Upper lobe of right lung (tissue), 1 donor: ENCODE measurements around the gene HARS2. TPM values are rescaled to one million over a fixed set of nuclear protein-coding genes. Genes with fewer than 3 reads are reported as not detected.
"Not testable (repeated sequence)": the region's sequence is repeated elsewhere in the genome, so short reads cannot be mapped to it uniquely, and the experiment has no call there.

Experiments used
- ATAC-seq: fragments of 200-7000 bp; cut with Tn5 transposase; one replicate; pipeline ENCODE4 v1.9.1; 2020; ENCODE audit warnings: mild to moderate bottlenecking, moderate library complexity
- DNase-seq: peaks from one replicate; pipeline ENCODE4 v3.0.0-alpha.2; 2020
- H3K27ac ChIP-seq: fragments of 200-600 bp; one replicate; pipeline ENCODE4 v1.8.0; 2022
- H3K27me3 ChIP-seq: fragments of 200-600 bp; one replicate; pipeline ENCODE4 v1.8.0; 2022; ENCODE audit warnings: mild to moderate bottlenecking
- H3K36me3 ChIP-seq: fragments of 200-600 bp; one replicate; pipeline ENCODE4 v1.8.0; 2022
- H3K4me1 ChIP-seq: fragments of 200-600 bp; one replicate; pipeline ENCODE4 v1.8.0; 2022
- H3K4me3 ChIP-seq: fragments of 200-600 bp; one replicate; pipeline ENCODE4 v1.8.0; 2022; ENCODE audit warnings: mild to moderate bottlenecking
- H3K9me3 ChIP-seq: fragments of 200-600 bp; one replicate; pipeline ENCODE4 v1.8.0; 2022
- CTCF ChIP-seq: fragments of 200-600 bp; IDR thresholded peaks from one replicate; pipeline ENCODE4 v1.8.0; 2022; ENCODE audit warnings: antibody characterized with exemption
- intact Hi-C: fragments of 100-400 bp; cut with DNase I; formaldehyde crosslinking; loops from one replicate; pipeline ENCODE4 v1.11.0; 2022
- total RNA-seq: library from RNA; stranded (reverse); fragmentation: NEBNext Ultra II Directional; extraction: Animal tissue kit (Norgen Biotek cat#: 25700); gene quantifications from one replicate; pipeline ENCODE4 v1.2.1, GENCODE V29; 2021
- donor health status: DM: no; HTN: yes; CAD: no; lungs with severe emphysema.

The HARS2 gene
- total RNA-seq, 1 donor from 2014 or later: 23.1 TPM

- H3K36me3 ChIP-seq: peaks cover 14% of the 10 kb centered on the region
- no peak for TF ChIP-seq CTCF
- ATAC-seq: peak; percentile 96
- peak overlapping the region; percentile 74 for H3K4me3 ChIP-seq
- intact Hi-C loops: no loop called here
- peak; percentile 91 for DNase-seq
- no peaks in the 10 kb centered on the region for H3K27me3 ChIP-seq
- H3K27ac ChIP-seq: peak overlapping the region; percentile 89
- H3K4me1 ChIP-seq: peaks cover 11% of the 10 kb centered on the region
- no peaks in the 10 kb centered on the region for H3K9me3 ChIP-seq
Observed at GRCh38 chr5:140710899-140711552, 19.8 kb downstream of the HARS2 start.

- peak overlapping the region; percentile 74 for H3K4me3 ChIP-seq
- H3K27ac ChIP-seq: no peak overlapping the region
- H3K27me3 ChIP-seq: no peaks in the 10 kb centered on the region
- H3K36me3 ChIP-seq: peaks cover 6% of the 10 kb centered on the region
- H3K9me3 ChIP-seq: no peaks in the 10 kb centered on the region
- H3K4me1 ChIP-seq: peaks cover 11% of the 10 kb centered on the region
- no peak for TF ChIP-seq CTCF
- intact Hi-C loops: no loop called here
- DNase-seq (no peak), ATAC-seq (no peak)
Observed at GRCh38 chr5:140711794-140712193, 20.5 kb downstream of the HARS2 start.

- Histone ChIP-seq H3K4me3 (no peak overlapping the region), H3K36me3 (no peaks in the 10 kb centered on the region), H3K27me3 (no peaks in the 10 kb centered on the region), H3K4me1 (peaks cover 11% of the 10 kb centered on the region), H3K27ac (no peak overlapping the region), H3K9me3 (no peaks in the 10 kb centered on the region)
- intact Hi-C loops: no loop called here
- TF ChIP-seq CTCF: no peak
- ATAC-seq (no peak), DNase-seq (no peak)
Observed at GRCh38 chr5:140713562-140714094, 22.4 kb downstream of the HARS2 start.

- H3K9me3 ChIP-seq, DNase-seq, H3K36me3 ChIP-seq, ATAC-seq, H3K4me1 ChIP-seq, H3K4me3 ChIP-seq, H3K27me3 ChIP-seq, H3K27ac ChIP-seq, intact Hi-C loops: not testable (repeated sequence)
Observed at GRCh38 chr5:140716238-140716637, 25.0 kb downstream of the HARS2 start.

- intact Hi-C loops: no loop called here
- TF ChIP-seq CTCF: no peak
- Histone ChIP-seq H3K27ac (no peak overlapping the region), H3K27me3 (no peaks in the 10 kb centered on the region), H3K4me1 (no peaks in the 10 kb centered on the region), H3K36me3 (no peaks in the 10 kb centered on the region), H3K9me3 (no peaks in the 10 kb centered on the region), H3K4me3 (no peak overlapping the region)
- ATAC-seq (no peak), DNase-seq (no peak)
Observed at GRCh38 chr5:140718266-140718592, 27.0 kb downstream of the HARS2 start.

- H3K4me1 ChIP-seq, H3K9me3 ChIP-seq, ATAC-seq, H3K4me3 ChIP-seq, DNase-seq, H3K27ac ChIP-seq, intact Hi-C loops, H3K36me3 ChIP-seq, H3K27me3 ChIP-seq: not testable (repeated sequence)
Observed at GRCh38 chr5:140720738-140721137, 29.5 kb downstream of the HARS2 start.

GRCh38 chr5:140721395-140721794 is 30.1 kb downstream of the HARS2 start:
- ATAC-seq, H3K4me3 ChIP-seq, intact Hi-C loops: not testable (repeated sequence)

More at GRCh38 chr5:140721395-140721794, 30.1 kb downstream of the HARS2 start:
- not testable (repeated sequence) for DNase-seq, H3K27ac ChIP-seq, H3K4me1 ChIP-seq, H3K9me3 ChIP-seq, H3K27me3 ChIP-seq, H3K36me3 ChIP-seq
